Ovary (tissue), 3 donors: Measurements from ENCODE around the gene MACO1.
"Not testable (repeated sequence)": the region's sequence is repeated elsewhere in the genome, so short reads cannot be mapped to it uniquely, and the experiment has no call there.

ENCODE experiments used
- EP300 ChIP-seq: sonication (generic); formaldehyde crosslinking; IDR thresholded peaks from one replicate; pipeline ENCODE4 v1.6.1; 2017; ENCODE audit warnings: antibody characterized with exemption
- TF ChIP-seq, protein P1 (sequence below), 3 donors: fragments of 450-650 bp in 2 of 3; fragments of 200-600 bp in 1 of 3; IDR thresholded peaks; one replicate each; pipeline versions ENCODE4 v1.5.1 to v1.8.0; 2016 to 2022; ENCODE audit warnings: antibody characterized with exemption in 3 of 3, mild to moderate bottlenecking in 1 of 3
- donor health status: DM: no; HTN: no; CAD: no.

DNA sequence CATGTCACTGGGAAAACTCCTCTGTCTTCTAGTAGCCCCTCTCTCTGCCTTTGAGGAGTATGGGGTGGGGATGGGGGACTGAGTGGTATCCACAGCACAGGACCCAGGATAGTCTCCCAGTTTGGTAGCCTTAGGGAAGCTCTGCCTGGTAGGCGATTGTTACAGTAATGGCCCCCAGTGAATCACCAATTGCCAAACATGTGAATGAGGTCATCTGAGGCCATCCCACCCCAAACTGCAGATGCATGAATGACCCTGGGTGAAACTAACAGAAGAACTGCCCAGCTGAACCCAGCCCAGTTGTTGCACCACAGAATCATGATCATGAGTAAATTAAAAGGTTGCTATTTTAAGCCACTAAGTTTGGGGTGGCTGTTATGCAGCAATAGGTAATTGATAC lies 16.1 kb upstream of the MACO1 start:
- TF ChIP-seq, protein P1, sequence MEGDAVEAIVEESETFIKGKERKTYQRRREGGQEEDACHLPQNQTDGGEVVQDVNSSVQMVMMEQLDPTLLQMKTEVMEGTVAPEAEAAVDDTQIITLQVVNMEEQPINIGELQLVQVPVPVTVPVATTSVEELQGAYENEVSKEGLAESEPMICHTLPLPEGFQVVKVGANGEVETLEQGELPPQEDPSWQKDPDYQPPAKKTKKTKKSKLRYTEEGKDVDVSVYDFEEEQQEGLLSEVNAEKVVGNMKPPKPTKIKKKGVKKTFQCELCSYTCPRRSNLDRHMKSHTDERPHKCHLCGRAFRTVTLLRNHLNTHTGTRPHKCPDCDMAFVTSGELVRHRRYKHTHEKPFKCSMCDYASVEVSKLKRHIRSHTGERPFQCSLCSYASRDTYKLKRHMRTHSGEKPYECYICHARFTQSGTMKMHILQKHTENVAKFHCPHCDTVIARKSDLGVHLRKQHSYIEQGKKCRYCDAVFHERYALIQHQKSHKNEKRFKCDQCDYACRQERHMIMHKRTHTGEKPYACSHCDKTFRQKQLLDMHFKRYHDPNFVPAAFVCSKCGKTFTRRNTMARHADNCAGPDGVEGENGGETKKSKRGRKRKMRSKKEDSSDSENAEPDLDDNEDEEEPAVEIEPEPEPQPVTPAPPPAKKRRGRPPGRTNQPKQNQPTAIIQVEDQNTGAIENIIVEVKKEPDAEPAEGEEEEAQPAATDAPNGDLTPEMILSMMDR (IDR thresholded peaks at IDR 0.05) = not testable (repeated sequence)
- TF ChIP-seq EP300 = not testable (repeated sequence)
